BLaER1 (cell line): Measurements from ENCODE around the gene MYLK.

Experiments used
- H3K27ac ChIP-seq: shearing (Covaris generic); formaldehyde crosslinking; 2 replicates; pipeline ENCODE4 v1.8.1; 2022
- H3K27me3 ChIP-seq: shearing (Covaris generic); formaldehyde crosslinking; 2 replicates; pipeline ENCODE4 v1.8.1; 2022
- H3K36me3 ChIP-seq: shearing (Covaris generic); formaldehyde crosslinking; 2 replicates; pipeline ENCODE4 v1.8.1; 2022
- H3K4me1 ChIP-seq: shearing (Covaris generic); formaldehyde crosslinking; 2 replicates; pipeline ENCODE4 v1.8.1; 2022
- H3K4me2 ChIP-seq: shearing (Covaris generic); formaldehyde crosslinking; 2 replicates; pipeline ENCODE4 v1.8.1; 2022
- H3K4me3 ChIP-seq: shearing (Covaris generic); formaldehyde crosslinking; 2 replicates; pipeline ENCODE4 v1.8.1; 2022
- H3K9ac ChIP-seq: shearing (Covaris generic); formaldehyde crosslinking; 2 replicates; pipeline ENCODE4 v1.8.1; 2022
- H3K9me3 ChIP-seq: shearing (Covaris generic); formaldehyde crosslinking; 2 replicates; pipeline ENCODE4 v1.8.1; 2022
- H4K20me1 ChIP-seq: shearing (Covaris generic); formaldehyde crosslinking; 2 replicates; pipeline ENCODE4 v1.8.1; 2022
- Cebpa-rat ChIP-seq: shearing (Covaris generic); IDR thresholded peaks from 2 replicates; pipeline ENCODE4 v1.8.1; 2022

Gene MYLK

DNA sequence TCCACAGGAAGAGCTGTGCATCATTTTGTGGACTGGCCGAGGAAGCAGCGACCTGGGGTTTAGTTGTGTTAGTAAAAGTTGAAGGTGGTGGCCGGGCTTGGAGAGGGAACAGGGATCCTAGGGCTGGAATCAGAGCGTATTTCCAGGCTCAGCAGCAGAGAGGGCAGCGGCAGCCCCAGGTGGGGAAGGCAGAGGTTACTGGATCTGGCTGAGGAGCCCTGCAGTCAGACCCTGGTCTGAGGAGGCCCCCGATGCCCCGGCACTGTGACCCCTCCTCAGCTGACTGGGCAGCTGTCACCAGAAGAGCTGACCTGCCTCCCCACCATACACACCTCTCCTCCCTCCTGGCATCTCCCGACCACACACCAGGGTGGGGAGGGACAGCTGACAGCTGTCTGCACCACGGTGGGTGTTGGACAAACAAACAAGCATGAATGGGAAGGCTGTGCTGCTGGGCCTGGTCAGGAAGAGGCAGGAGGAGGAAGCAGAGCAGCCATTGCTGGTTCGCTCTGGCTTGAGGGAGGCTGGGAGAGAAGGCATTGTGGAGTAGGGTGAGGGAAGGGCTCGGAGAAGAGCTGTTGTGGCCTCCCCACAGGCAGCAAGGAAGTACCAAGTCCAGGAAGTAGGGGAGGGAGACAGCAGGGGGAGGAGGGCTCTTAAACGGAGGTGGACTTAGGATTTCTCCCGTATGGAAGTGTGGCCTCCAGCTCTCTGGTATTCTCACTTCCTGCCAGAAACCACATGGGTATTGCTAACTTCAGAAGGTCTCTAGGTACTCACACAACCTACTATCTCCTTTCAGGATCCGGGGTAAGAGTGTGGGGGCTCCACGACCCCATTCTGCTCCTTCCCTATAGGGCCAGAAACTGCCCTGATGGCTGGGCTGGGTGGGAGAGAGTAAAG, 249.7 kb downstream of the MYLK start:
- peaks cover 13% of the 10 kb centered on the region for H3K4me1 ChIP-seq
- peaks cover 97% of the 10 kb centered on the region for H3K36me3 ChIP-seq
- peak overlapping the region; percentile 50; the same call in 1 of the 2 replicates for H3K27ac ChIP-seq
- H3K4me2 ChIP-seq = peak overlapping the region; percentile 11
- no peak for TF ChIP-seq Cebpa-rat
- no peaks in the 10 kb centered on the region for H3K27me3 ChIP-seq
- H3K4me3 ChIP-seq = no peak overlapping the region
- no peaks in the 10 kb centered on the region for H4K20me1 ChIP-seq
- no peak overlapping the region for H3K9ac ChIP-seq
- H3K9me3 ChIP-seq = no peaks in the 10 kb centered on the region

DNA sequence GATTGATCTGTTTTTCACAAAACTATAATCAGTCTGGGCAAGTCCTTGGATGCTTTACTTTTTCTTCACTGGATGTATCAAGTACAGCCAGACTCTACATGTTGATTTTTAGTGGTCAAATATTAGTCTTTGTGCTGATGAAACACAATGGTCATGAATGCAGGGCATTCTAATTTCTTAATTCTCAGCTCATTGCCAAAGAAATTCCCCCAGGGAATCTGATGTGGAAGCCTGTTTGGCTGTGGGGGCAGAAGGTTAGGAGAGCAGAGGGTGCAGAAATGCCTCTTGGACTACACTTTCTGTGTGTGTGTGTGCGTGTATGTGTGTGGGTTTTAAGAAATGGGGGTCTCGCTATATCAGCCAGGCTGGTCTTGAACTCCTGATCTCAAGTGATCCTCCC, 250.6 kb downstream of the MYLK start:
- Histone ChIP-seq H3K9me3 (no peaks in the 10 kb centered on the region), H3K4me2 (no peak overlapping the region), H3K27ac (no peak overlapping the region), H3K9ac (no peak overlapping the region), H3K4me1 (peaks cover 13% of the 10 kb centered on the region), H4K20me1 (no peaks in the 10 kb centered on the region), H3K36me3 (peaks cover 97% of the 10 kb centered on the region), H3K27me3 (no peaks in the 10 kb centered on the region), H3K4me3 (no peak overlapping the region)
- TF ChIP-seq Cebpa-rat = no peak

- TF ChIP-seq Cebpa-rat = no peak
- Histone ChIP-seq H4K20me1 (no peaks in the 10 kb centered on the region), H3K9me3 (no peaks in the 10 kb centered on the region), H3K9ac (no peak overlapping the region), H3K27ac (no peak overlapping the region), H3K4me1 (peaks cover 13% of the 10 kb centered on the region), H3K27me3 (no peaks in the 10 kb centered on the region), H3K36me3 (peaks cover 97% of the 10 kb centered on the region), H3K4me2 (no peak overlapping the region), H3K4me3 (no peak overlapping the region)
These were observed 251.9 kb downstream of the MYLK start for GRCh38 chr3:123632161-123632655.

DNA sequence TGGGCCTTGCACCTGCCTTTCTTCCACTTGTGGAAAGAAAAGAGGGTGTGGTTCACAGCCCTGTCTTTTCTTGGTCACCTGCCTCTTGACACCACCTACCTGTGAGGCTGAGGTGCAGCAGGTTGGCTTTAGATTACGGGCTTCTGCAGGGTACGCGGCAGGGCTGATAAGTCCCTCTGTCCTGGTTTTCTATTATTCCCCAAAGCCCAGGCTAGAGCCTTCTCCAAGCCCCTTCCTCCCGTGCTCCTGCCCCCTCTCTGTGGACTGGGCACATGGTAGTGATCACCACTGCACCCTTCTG, 254.4 kb downstream of the MYLK start:
- Histone ChIP-seq H3K4me3 (no peak overlapping the region), H3K27ac (no peak overlapping the region), H3K27me3 (no peaks in the 10 kb centered on the region), H3K9ac (no peak overlapping the region), H4K20me1 (no peaks in the 10 kb centered on the region), H3K9me3 (no peaks in the 10 kb centered on the region), H3K4me1 (peaks cover 5% of the 10 kb centered on the region), H3K4me2 (no peak overlapping the region), H3K36me3 (peaks cover 96% of the 10 kb centered on the region)
- no peak for TF ChIP-seq Cebpa-rat

DNA sequence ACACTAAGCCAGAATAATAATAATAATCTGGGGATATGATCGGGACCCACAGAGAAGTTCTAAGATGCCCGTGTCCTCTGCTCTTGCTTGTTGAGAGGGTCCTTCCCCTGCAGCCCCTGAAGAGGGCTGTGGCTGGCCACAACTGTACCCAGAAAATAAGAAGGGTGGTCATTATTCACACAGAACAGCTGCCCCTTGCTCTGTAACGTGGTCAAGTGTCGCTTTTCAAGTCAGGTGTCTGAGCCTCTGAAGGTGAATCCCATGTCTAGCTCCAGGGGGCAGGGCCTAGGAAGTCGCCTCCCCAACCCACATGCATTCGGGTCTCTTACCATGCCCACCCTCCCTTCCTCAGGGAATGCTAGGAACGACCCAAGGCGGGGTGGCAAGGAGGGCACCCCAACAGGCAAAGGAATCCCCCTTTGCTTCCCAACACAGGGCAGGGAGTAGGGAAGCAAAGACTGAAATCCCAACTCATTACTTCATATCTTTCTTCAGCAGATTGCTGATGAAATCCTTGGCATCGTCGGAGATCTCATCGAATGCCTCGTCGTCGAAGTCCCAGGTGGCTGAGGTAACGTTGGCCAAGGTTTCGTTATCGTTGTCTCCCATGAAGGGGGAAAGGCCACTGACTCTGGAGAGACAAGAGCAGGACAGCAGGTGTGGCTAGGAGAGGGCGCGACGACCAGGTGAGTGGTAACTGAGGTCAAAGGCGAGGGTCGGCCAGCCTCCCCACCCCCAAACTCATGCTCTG, 255.0 kb downstream of the MYLK start:
- H3K4me3 ChIP-seq = no peak overlapping the region
- peaks cover 96% of the 10 kb centered on the region for H3K36me3 ChIP-seq
- no peak overlapping the region for H3K4me2 ChIP-seq
- TF ChIP-seq Cebpa-rat = no peak
- H3K27ac ChIP-seq = no peak overlapping the region
- H3K9me3 ChIP-seq = no peaks in the 10 kb centered on the region
- no peaks in the 10 kb centered on the region for H3K27me3 ChIP-seq
- H3K9ac ChIP-seq = no peak overlapping the region
- H4K20me1 ChIP-seq = no peaks in the 10 kb centered on the region
- H3K4me1 ChIP-seq = peaks cover under 1% of the 10 kb centered on the region; the same call in 1 of the 2 replicates

- no peak overlapping the region for H3K4me2 ChIP-seq
- no peak for TF ChIP-seq Cebpa-rat
These were observed 256.2 kb downstream of the MYLK start for GRCh38 chr3:123627673-123628670.

DNA sequence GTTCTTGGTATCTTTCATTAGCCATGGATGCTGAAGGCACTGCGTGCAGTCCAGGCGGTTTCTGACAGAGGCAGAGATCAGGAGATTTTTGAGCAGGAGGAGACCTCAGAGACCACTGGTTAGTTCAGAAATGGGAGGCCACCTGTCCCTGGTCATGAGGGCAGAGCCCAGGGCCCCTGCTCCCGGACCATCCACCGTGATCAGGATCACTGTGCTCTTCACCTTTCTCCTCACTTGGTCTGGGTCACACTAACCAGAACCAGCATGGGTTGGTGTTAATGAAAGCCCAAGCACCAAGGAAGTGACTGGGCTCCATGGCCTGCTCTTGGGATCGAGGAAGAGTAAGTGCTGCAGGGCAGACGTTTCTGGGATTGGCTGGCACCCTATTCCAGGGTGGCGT, 257.3 kb downstream of the MYLK start:
- H3K4me1 ChIP-seq = no peaks in the 10 kb centered on the region
- no peaks in the 10 kb centered on the region for H3K27me3 ChIP-seq
- H3K4me3 ChIP-seq = no peak overlapping the region
- H3K36me3 ChIP-seq = peaks cover 88% of the 10 kb centered on the region
- no peak overlapping the region for H3K4me2 ChIP-seq
- H3K9ac ChIP-seq = no peak overlapping the region
- no peak for TF ChIP-seq Cebpa-rat
- H4K20me1 ChIP-seq = no peaks in the 10 kb centered on the region
- H3K9me3 ChIP-seq = no peaks in the 10 kb centered on the region
- no peak overlapping the region for H3K27ac ChIP-seq

More at GRCh38 chr3:123627673-123628670, 256.2 kb downstream of the MYLK start:
- H3K36me3 ChIP-seq = peaks cover 89% of the 10 kb centered on the region
- H3K27ac ChIP-seq = no peak overlapping the region
- no peaks in the 10 kb centered on the region for H3K27me3 ChIP-seq
- H4K20me1 ChIP-seq = no peaks in the 10 kb centered on the region
- H3K9me3 ChIP-seq = no peaks in the 10 kb centered on the region
- no peak overlapping the region for H3K4me3 ChIP-seq
- no peaks in the 10 kb centered on the region for H3K4me1 ChIP-seq
- H3K9ac ChIP-seq = no peak overlapping the region

DNA sequence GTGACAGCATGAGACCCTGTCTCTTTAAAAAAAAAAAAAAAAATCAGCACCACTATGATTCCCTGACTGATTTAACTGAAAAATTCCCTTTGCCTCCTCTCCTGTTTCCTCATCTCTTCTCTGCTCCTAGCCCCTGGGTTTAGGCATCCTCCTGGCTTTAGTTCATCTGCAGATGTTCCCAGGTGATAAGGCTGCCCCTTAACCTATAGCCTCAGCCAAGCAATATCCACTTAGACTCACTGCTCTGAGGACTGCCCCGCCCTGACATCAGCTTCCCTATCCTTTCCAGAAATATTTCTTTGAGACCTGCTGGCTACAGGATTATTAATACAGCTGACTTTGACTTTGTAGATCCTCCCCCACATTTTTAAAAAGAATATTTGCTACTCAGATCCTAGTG, 259.8 kb downstream of the MYLK start:
- Histone ChIP-seq H4K20me1 (0 out of 2 replicates have a peak, but pooled peaks cover 1% of the 10 kb centered on the region), H3K27me3 (no peaks in the 10 kb centered on the region), H3K4me1 (peaks cover 4% of the 10 kb centered on the region), H3K27ac (no peak overlapping the region), H3K9ac (no peak overlapping the region), H3K9me3 (no peaks in the 10 kb centered on the region), H3K36me3 (peaks cover 77% of the 10 kb centered on the region), H3K4me3 (no peak overlapping the region), H3K4me2 (no peak overlapping the region)
- no peak for TF ChIP-seq Cebpa-rat

DNA sequence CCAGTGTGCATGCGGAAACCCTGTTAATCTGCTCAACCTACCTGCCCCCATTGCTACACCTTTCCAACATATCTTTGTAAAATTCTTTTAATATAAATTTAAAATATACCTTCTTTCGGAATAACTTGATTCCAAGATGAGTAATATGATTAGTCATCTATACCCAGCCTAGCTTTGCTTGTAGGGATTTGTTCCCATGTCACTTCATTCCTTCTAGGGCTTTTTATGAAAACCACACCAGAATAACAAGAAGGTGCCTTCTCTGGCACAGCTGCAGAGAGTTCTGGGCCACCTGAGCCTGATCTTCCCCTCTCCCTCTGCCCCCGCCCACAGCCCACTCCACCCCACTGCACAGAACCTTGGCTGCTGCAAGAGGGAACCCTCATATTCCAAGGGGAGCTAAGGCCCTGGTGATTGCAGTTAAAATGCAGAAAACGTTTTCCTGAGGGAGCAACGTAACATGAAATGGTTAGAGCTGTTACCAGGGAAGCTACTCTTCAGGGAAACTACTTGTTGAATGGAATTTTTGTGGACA, 260.7 kb downstream of the MYLK start:
- TF ChIP-seq Cebpa-rat = no peak
- Histone ChIP-seq H4K20me1 (0 out of 2 replicates have a peak, but pooled peaks cover 5% of the 10 kb centered on the region), H3K27ac (no peak overlapping the region), H3K36me3 (peaks cover 68% of the 10 kb centered on the region), H3K4me3 (no peak overlapping the region), H3K9me3 (no peaks in the 10 kb centered on the region), H3K27me3 (no peaks in the 10 kb centered on the region), H3K4me2 (no peak overlapping the region), H3K9ac (no peak overlapping the region), H3K4me1 (peaks cover 13% of the 10 kb centered on the region)
